HEK293 (cell line): ENCODE data around the gene MYLK3.

ENCODE experiments used
- CTCF ChIA-PET: fragments of 350-600 bp; formaldehyde crosslinking; extraction: SDS; loops from one replicate; lab custom pipeline; 2021; ENCODE audit warnings: antibody characterized with exemption; lab: Yijun Ruan, JAX
- POLR2A ChIA-PET: fragments of 300-600 bp; formaldehyde crosslinking; extraction: SDS; loops from one replicate; lab custom pipeline; 2020; ENCODE audit warnings: antibody characterized with exemption, inconsistent platforms; lab: Yijun Ruan, JAX
- H3K27ac ChIP-seq: fragments of 200-500 bp; sonication (Bioruptor generic); 2 replicates; pipeline ENCODE4 v1.5.1; 2014; ENCODE audit warnings: low read depth, low read length, control low read depth, inconsistent platforms; ENCODE audit errors: extremely low read depth
- H3K36me3 ChIP-seq, 2 experiments: fragments of 200-500 bp in 1 of 2; sonication (Bioruptor generic) in 1 of 2; 1 replicate in 1 of 2; 2 replicates in 1 of 2; pipeline ENCODE4 v1.5.1; 2014 to 2017; ENCODE audit warnings: inconsistent platforms in 2 of 2, low read length in 2 of 2; ENCODE audit not compliant: control insufficient read depth in 2 of 2, insufficient read depth in 1 of 2
- H3K4me1 ChIP-seq: fragments of 200-500 bp; sonication (Bioruptor generic); 2 replicates; pipeline ENCODE4 v1.5.1; 2014; ENCODE audit warnings: mild to moderate bottlenecking, low read length, inconsistent platforms; ENCODE audit not compliant: control insufficient read depth, insufficient read depth
- H3K4me3 ChIP-seq: 2 replicates; pipeline ENCODE4 v1.5.1; 2011; ENCODE audit warnings: low read depth, mild to moderate bottlenecking, control low read depth, low read length, moderate library complexity
- H3K9me3 ChIP-seq: fragments of 200-500 bp; sonication (Bioruptor generic); 2 replicates; pipeline ENCODE4 v1.5.1; 2014; ENCODE audit warnings: low read depth, low read length, inconsistent platforms; ENCODE audit not compliant: control insufficient read depth, insufficient read depth
- EGR2 ChIP-seq: fragments of 450-650 bp; formaldehyde crosslinking; IDR thresholded peaks from 2 replicates; pipeline ENCODE4 v1.5.1; 2016; ENCODE audit warnings: low read depth, missing biosample characterization, missing genetic modification characterization
- FEZF1 ChIP-seq: fragments of 450-650 bp; formaldehyde crosslinking; IDR thresholded peaks from 2 replicates; pipeline ENCODE4 v1.5.1; 2016; ENCODE audit warnings: missing biosample characterization, missing genetic modification characterization
- GLIS1 ChIP-seq: fragments of 450-650 bp; formaldehyde crosslinking; IDR thresholded peaks from 2 replicates; pipeline ENCODE4 v1.5.1; 2016; ENCODE audit warnings: missing biosample characterization, missing genetic modification characterization
- HOXC10 ChIP-seq: sonication (generic); formaldehyde crosslinking; IDR thresholded peaks from 2 replicates; pipeline ENCODE4 v1.8.1; 2023; ENCODE audit warnings: mild to moderate bottlenecking, missing genetic modification reagents
- PRDM1 ChIP-seq: fragments of 450-650 bp; formaldehyde crosslinking; IDR thresholded peaks from 2 replicates; pipeline ENCODE4; 2016; ENCODE audit warnings: missing biosample characterization, missing genetic modification characterization
- SCRT2 ChIP-seq: fragments of 450-650 bp; formaldehyde crosslinking; IDR thresholded peaks from 2 replicates; pipeline ENCODE4 v1.5.1; 2016; ENCODE audit warnings: missing biosample characterization, missing genetic modification characterization
- ZFP41 ChIP-seq: fragments of 450-650 bp; formaldehyde crosslinking; IDR thresholded peaks from 2 replicates; pipeline ENCODE4 v1.5.1; 2016; ENCODE audit warnings: missing biosample characterization, missing genetic modification characterization, borderline replicate concordance
- ZFP69B ChIP-seq: fragments of 450-650 bp; formaldehyde crosslinking; IDR thresholded peaks from 2 replicates; pipeline ENCODE4 v1.5.1; 2016; ENCODE audit warnings: missing biosample characterization, missing genetic modification characterization
- ZNF112 ChIP-seq: fragments of 450-650 bp; formaldehyde crosslinking; IDR thresholded peaks from 2 replicates; pipeline ENCODE4 v1.5.0; 2017; ENCODE audit warnings: missing biosample characterization, missing genetic modification characterization
- ZNF138 ChIP-seq: fragments of 450-650 bp; formaldehyde crosslinking; IDR thresholded peaks from 2 replicates; pipeline ENCODE4 v1.5.1; 2016; ENCODE audit warnings: missing biosample characterization, missing genetic modification characterization, borderline replicate concordance
- ZNF169 ChIP-seq: fragments of 450-650 bp; formaldehyde crosslinking; IDR thresholded peaks from 2 replicates; pipeline ENCODE4 v1.5.1; 2016; ENCODE audit warnings: missing biosample characterization, missing genetic modification characterization
- ZNF292 ChIP-seq: fragments of 450-650 bp; formaldehyde crosslinking; IDR thresholded peaks from 2 replicates; pipeline ENCODE4 v1.5.1; 2016; ENCODE audit warnings: low read depth, missing biosample characterization, missing genetic modification characterization, borderline replicate concordance
- ZNF514 ChIP-seq: fragments of 450-650 bp; formaldehyde crosslinking; IDR thresholded peaks from 2 replicates; pipeline ENCODE4 v1.5.1; 2016; ENCODE audit warnings: missing biosample characterization, missing genetic modification characterization
- ZNF610 ChIP-seq: fragments of 450-650 bp; formaldehyde crosslinking; IDR thresholded peaks from 2 replicates; pipeline ENCODE4 v1.5.1; 2016; ENCODE audit warnings: missing biosample characterization, missing genetic modification characterization, borderline replicate concordance
- ZNF624 ChIP-seq: fragments of 450-650 bp; formaldehyde crosslinking; IDR thresholded peaks from 2 replicates; pipeline ENCODE4 v1.5.1; 2017; ENCODE audit warnings: missing biosample characterization, missing genetic modification characterization
- ZNF654 ChIP-seq: fragments of 450-650 bp; formaldehyde crosslinking; IDR thresholded peaks from 2 replicates; pipeline ENCODE4 v1.5.1; 2016; ENCODE audit warnings: low read depth, missing biosample characterization, missing genetic modification characterization
- ZNF76 ChIP-seq: fragments of 450-650 bp; formaldehyde crosslinking; IDR thresholded peaks from 2 replicates; pipeline ENCODE4; 2016; ENCODE audit warnings: low read depth, missing biosample characterization, missing genetic modification characterization, borderline replicate concordance
- TF ChIP-seq, protein P1 (sequence below): fragments of 450-650 bp; formaldehyde crosslinking; IDR thresholded peaks from 2 replicates; pipeline ENCODE4 v1.5.1; 2016; ENCODE audit warnings: missing biosample characterization, missing genetic modification characterization, borderline replicate concordance
- TF ChIP-seq, protein P2 (sequence below): fragments of 450-650 bp; formaldehyde crosslinking; IDR thresholded peaks from 2 replicates; pipeline ENCODE4 v1.5.1; 2016; ENCODE audit warnings: missing biosample characterization, missing genetic modification characterization
- TF ChIP-seq, protein P3 (sequence below): fragments of 450-650 bp; formaldehyde crosslinking; IDR thresholded peaks from 2 replicates; pipeline ENCODE4 v1.5.1; 2016; ENCODE audit warnings: missing biosample characterization, missing genetic modification characterization, low read depth

The MYLK3 gene

DNA sequence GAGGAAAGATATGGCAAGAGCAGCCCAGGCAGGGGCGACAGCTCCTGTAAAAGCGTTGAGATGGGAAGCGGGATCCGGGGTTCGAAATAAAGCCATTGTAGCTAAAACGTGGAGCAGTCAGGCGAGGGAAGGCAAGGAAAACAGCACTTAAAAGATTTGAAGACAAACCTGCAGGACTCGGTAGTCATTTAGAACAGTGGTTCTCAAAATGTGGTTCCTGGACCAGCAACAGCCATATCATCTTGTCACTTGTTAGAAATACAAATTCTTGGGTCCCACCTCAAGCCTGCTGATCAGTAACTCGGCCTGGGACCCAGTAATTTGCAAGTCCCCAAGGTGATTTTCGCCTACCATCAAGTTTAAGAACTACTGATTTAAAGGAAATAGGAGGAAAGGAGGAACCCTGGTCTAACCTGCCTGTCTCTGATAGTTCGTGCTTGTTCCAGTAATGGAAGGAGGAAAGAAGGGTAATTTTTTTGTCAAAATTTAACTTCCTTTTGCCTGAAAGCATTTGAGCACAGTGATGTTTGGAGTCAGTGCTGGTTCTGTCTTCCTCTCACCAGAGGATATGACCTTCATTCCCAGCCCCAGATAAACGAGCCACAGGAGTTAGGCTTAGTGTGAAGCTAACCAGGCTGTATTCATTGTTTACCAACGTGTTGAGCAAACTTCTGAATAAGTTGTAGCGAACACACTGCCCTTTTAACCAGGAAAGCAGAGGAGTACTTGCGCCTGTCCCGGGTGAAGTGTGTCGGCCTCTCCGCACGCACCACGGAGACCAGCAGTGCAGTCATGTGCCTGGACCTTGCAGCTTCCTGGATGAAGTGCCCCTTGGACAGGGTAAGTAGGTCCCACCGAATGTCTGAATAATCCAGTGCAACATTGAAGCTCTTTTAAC is 57.6 kb downstream of the MYLK3 start:
- Histone ChIP-seq H3K9me3 (no peaks in the 10 kb centered on the region), H3K36me3 (peaks cover 18 to 41% of the 10 kb centered on the region in 2 experiments), H3K27ac (peak overlapping the region; percentile 81), H3K4me1 (peaks cover 6% of the 10 kb centered on the region; the same call in 1 of the 2 replicates), H3K4me3 (peak overlapping the region; percentile 95)
- ChIA-PET POLR2A (interaction anchor here (0.5 to 1.7 kb wide), 9 partner anchors 17 to 140 kb away, joined by 3 to 7 read pairs (median 4); partner anchors contain the start of gene C16orf87), CTCF (interaction anchor here (0.6 to 3.7 kb wide), 6 partner anchors 10 to 139 kb away, joined by 3 to 21 read pairs (median 3); no protein-coding TSS in a partner anchor)
- no peak for TF ChIP-seq EGR2 (tag by site-specific recombination)
- TF ChIP-seq ZNF112: no peak
- TF ChIP-seq ZNF654 (tag by site-specific recombination): no peak
- TF ChIP-seq SCRT2: no peak
- TF ChIP-seq ZNF138 (tag by site-specific recombination): no peak
- TF ChIP-seq ZNF76: no peak
- TF ChIP-seq ZFP69B: no peak
- no peak for TF ChIP-seq GLIS1 (tag by site-specific recombination)
- no peak for TF ChIP-seq ZNF514 (tag by site-specific recombination)
- TF ChIP-seq, protein P1, sequence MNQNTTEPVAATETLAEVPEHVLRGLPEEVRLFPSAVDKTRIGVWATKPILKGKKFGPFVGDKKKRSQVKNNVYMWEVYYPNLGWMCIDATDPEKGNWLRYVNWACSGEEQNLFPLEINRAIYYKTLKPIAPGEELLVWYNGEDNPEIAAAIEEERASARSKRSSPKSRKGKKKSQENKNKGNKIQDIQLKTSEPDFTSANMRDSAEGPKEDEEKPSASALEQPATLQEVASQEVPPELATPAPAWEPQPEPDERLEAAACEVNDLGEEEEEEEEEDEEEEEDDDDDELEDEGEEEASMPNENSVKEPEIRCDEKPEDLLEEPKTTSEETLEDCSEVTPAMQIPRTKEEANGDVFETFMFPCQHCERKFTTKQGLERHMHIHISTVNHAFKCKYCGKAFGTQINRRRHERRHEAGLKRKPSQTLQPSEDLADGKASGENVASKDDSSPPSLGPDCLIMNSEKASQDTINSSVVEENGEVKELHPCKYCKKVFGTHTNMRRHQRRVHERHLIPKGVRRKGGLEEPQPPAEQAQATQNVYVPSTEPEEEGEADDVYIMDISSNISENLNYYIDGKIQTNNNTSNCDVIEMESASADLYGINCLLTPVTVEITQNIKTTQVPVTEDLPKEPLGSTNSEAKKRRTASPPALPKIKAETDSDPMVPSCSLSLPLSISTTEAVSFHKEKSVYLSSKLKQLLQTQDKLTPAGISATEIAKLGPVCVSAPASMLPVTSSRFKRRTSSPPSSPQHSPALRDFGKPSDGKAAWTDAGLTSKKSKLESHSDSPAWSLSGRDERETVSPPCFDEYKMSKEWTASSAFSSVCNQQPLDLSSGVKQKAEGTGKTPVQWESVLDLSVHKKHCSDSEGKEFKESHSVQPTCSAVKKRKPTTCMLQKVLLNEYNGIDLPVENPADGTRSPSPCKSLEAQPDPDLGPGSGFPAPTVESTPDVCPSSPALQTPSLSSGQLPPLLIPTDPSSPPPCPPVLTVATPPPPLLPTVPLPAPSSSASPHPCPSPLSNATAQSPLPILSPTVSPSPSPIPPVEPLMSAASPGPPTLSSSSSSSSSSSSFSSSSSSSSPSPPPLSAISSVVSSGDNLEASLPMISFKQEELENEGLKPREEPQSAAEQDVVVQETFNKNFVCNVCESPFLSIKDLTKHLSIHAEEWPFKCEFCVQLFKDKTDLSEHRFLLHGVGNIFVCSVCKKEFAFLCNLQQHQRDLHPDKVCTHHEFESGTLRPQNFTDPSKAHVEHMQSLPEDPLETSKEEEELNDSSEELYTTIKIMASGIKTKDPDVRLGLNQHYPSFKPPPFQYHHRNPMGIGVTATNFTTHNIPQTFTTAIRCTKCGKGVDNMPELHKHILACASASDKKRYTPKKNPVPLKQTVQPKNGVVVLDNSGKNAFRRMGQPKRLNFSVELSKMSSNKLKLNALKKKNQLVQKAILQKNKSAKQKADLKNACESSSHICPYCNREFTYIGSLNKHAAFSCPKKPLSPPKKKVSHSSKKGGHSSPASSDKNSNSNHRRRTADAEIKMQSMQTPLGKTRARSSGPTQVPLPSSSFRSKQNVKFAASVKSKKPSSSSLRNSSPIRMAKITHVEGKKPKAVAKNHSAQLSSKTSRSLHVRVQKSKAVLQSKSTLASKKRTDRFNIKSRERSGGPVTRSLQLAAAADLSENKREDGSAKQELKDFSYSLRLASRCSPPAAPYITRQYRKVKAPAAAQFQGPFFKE: no peak
- TF ChIP-seq ZNF624 (tag by site-specific recombination): no peak
- TF ChIP-seq ZNF292 (tag by site-specific recombination): no peak
- TF ChIP-seq HOXC10 (CRISPR knock-in tag): no peak
- no peak for TF ChIP-seq ZNF610 (tag by site-specific recombination)
- TF ChIP-seq ZNF169 (tag by site-specific recombination): no peak
- TF ChIP-seq ZFP41: no peak
- TF ChIP-seq PRDM1 (tag by site-specific recombination): no peak
- TF ChIP-seq, protein P2, sequence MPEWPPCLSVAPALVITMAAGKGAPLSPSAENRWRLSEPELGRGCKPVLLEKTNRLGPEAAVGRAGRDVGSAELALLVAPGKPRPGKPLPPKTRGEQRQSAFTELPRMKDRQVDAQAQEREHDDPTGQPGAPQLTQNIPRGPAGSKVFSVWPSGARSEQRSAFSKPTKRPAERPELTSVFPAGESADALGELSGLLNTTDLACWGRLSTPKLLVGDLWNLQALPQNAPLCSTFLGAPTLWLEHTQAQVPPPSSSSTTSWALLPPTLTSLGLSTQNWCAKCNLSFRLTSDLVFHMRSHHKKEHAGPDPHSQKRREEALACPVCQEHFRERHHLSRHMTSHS (tag by site-specific recombination): no peak
- TF ChIP-seq, protein P3, sequence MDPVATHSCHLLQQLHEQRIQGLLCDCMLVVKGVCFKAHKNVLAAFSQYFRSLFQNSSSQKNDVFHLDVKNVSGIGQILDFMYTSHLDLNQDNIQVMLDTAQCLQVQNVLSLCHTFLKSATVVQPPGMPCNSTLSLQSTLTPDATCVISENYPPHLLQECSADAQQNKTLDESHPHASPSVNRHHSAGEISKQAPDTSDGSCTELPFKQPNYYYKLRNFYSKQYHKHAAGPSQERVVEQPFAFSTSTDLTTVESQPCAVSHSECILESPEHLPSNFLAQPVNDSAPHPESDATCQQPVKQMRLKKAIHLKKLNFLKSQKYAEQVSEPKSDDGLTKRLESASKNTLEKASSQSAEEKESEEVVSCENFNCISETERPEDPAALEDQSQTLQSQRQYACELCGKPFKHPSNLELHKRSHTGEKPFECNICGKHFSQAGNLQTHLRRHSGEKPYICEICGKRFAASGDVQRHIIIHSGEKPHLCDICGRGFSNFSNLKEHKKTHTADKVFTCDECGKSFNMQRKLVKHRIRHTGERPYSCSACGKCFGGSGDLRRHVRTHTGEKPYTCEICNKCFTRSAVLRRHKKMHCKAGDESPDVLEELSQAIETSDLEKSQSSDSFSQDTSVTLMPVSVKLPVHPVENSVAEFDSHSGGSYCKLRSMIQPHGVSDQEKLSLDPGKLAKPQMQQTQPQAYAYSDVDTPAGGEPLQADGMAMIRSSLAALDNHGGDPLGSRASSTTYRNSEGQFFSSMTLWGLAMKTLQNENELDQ (tag by site-specific recombination): no peak
- TF ChIP-seq FEZF1: no peak
